K562 (cell line): ENCODE measurements around the gene HSD17B8. TPM values are rescaled to one million over a fixed set of nuclear protein-coding genes. Genes with fewer than 3 reads are reported as not detected.

Experiments used
- E2F3 ChIP-seq: fragments of 250-450 bp; sonication (Bioruptor Pico); IDR thresholded peaks from 2 replicates; pipeline ENCODE4 v1.4.0; 2020; ENCODE audit warnings: mild to moderate bottlenecking
- E2F8 ChIP-seq: fragments of 450-650 bp; IDR thresholded peaks from 2 replicates; pipeline ENCODE4 v1.7.1; 2018; ENCODE audit warnings: mild to moderate bottlenecking, low read depth; ENCODE audit not compliant: partially characterized antibody
- EHMT2 ChIP-seq: fragments of 450-650 bp; IDR thresholded peaks from 2 replicates; pipeline ENCODE4 v1.6.1; 2018; ENCODE audit warnings: antibody characterized with exemption
- GMEB1 ChIP-seq: fragments of 250-450 bp; sonication (Bioruptor Pico); IDR thresholded peaks from 2 replicates; pipeline ENCODE4 v1.4.0; 2020; ENCODE audit warnings: mild to moderate bottlenecking
- HNRNPL ChIP-seq: fragments of 200-400 bp; formaldehyde crosslinking; IDR thresholded peaks from 2 replicates; pipeline ENCODE4 v1.6.1; 2017; ENCODE audit warnings: low read depth, mild to moderate bottlenecking, low read length
- ILK ChIP-seq: fragments of 450-650 bp; IDR thresholded peaks from 2 replicates; pipeline ENCODE4 v1.6.1; 2016; ENCODE audit warnings: missing genetic modification characterization, low read depth, mild to moderate bottlenecking, missing compliant biosample characterization, moderate library complexity, borderline replicate concordance
- KLF1 ChIP-seq: fragments of 450-650 bp; IDR thresholded peaks from 2 replicates; pipeline ENCODE4 v1.6.1; 2016; ENCODE audit warnings: missing genetic modification characterization, missing compliant biosample characterization
- LCOR ChIP-seq: sonication (generic); formaldehyde crosslinking; IDR thresholded peaks from 2 replicates; pipeline ENCODE4 v1.8.0; 2022; ENCODE audit warnings: mild to moderate bottlenecking, missing genetic modification reagents
- NR0B1 ChIP-seq: fragments of 450-650 bp; IDR thresholded peaks from one replicate; pipeline ENCODE4 v1.6.1; 2018; ENCODE audit warnings: mild to moderate bottlenecking, moderate library complexity; ENCODE audit not compliant: partially characterized antibody
- OTX1 ChIP-seq: fragments of 450-650 bp; formaldehyde crosslinking; IDR thresholded peaks from 2 replicates; pipeline ENCODE4 v1.4.0; 2022; ENCODE audit warnings: mild to moderate bottlenecking
- PKNOX1 ChIP-seq: fragments of 450-650 bp; IDR thresholded peaks from 2 replicates; pipeline ENCODE4 v1.6.1; 2016
- PPARD ChIP-seq: fragments of 250-450 bp; sonication (Bioruptor Pico); IDR thresholded peaks from 2 replicates; pipeline ENCODE4 v1.8.0; 2022; ENCODE audit warnings: inconsistent platforms, mild to moderate bottlenecking, moderate library complexity
- RNF2 ChIP-seq: sonication (generic); IDR thresholded peaks from 2 replicates; pipeline ENCODE4 v1.6.1; 2016
- SIX5 ChIP-seq, 2 experiments: IDR thresholded peaks; 2 replicates each; pipeline ENCODE4 v1.6.1; 2011; ENCODE audit warnings: low read length in 2 of 2, borderline replicate concordance in 1 of 2, low read depth in 1 of 2, mild to moderate bottlenecking in 1 of 2, moderate library complexity in 1 of 2; ENCODE audit not compliant: insufficient read depth in 1 of 2
- SMARCA4 ChIP-seq: fragments of 450-650 bp; IDR thresholded peaks from 2 replicates; pipeline ENCODE4 v1.6.1; 2016
- TCF3 ChIP-seq: sonication (generic); formaldehyde crosslinking; IDR thresholded peaks from 2 replicates; pipeline ENCODE4 v1.4.0; 2020; ENCODE audit warnings: mild to moderate bottlenecking, missing genetic modification reagents
- ZBTB33 ChIP-seq: sonication (generic); formaldehyde crosslinking; IDR thresholded peaks from 2 replicates; pipeline ENCODE4 v1.8.1; 2023; ENCODE audit warnings: mild to moderate bottlenecking, missing genetic modification reagents
- ZNF174 ChIP-seq: fragments of 250-450 bp; sonication (Bioruptor Pico); IDR thresholded peaks from 2 replicates; pipeline ENCODE4 v1.4.0; 2020; ENCODE audit warnings: mild to moderate bottlenecking
- ZNF445 ChIP-seq: fragments of 250-450 bp; sonication (Bioruptor Pico); IDR thresholded peaks from 2 replicates; pipeline ENCODE4 v1.4.0; 2020; ENCODE audit warnings: low read depth, mild to moderate bottlenecking, moderate library complexity
- ZNF668 ChIP-seq: fragments of 250-450 bp; sonication (Bioruptor Pico); IDR thresholded peaks from 2 replicates; pipeline ENCODE4 v1.8.0; 2022; ENCODE audit warnings: mild to moderate bottlenecking, inconsistent platforms
- polyA plus RNA-seq, 8 experiments: library from polyadenylated mRNA; depleted of rRNA in 4 of 8; stranded (reverse) in 5 of 8; unstranded in 3 of 8; fragments of >200 nt; fragmentation: Nextera tagmentation in 2 of 8; fragmentation: Illumina TruSeq in 1 of 8; extraction: Ambion mirVana in 2 of 8; extraction: Trizol in 1 of 8; gene quantifications; 2 replicates each; pipeline versions ENCODE4 v1.2.1 to v1.2.3, GENCODE V29; 2011 to 2014; ENCODE audit warnings: inconsistent platforms in 1 of 8, missing spikeins in 1 of 8
- total RNA-seq, 7 experiments: library from RNA; depleted of rRNA in 6 of 7; stranded (reverse); fragments of >200 nt in 6 of 7; fragmentation: Illumina TruSeq in 2 of 7; extraction: Trizol in 2 of 7; gene quantifications; 2 replicates each; pipeline versions ENCODE4 v1.2.1 to v1.2.3, GENCODE V29; 2011 to 2021; ENCODE audit warnings: low replicate concordance in 1 of 7

Gene HSD17B8
- total and polyA plus RNA-seq, 9 of the 15 experiments (the other 6 are each of a cell fraction or from before 2014, with no cell fraction given) = 3.7 to 35.2 (median 14.2) TPM

- no peak for TF ChIP-seq NR0B1
- TF ChIP-seq ILK (tag) = no peak
- peak; percentile 33 for TF ChIP-seq E2F8
- no peak for TF ChIP-seq RNF2
- no peak for TF ChIP-seq SIX5 (IDR thresholded peaks at IDR 0.05; ENCODE audit: borderline replicate concordance in 1 of 2, insufficient read depth in 1 of 2, low read depth in 1 of 2, low read length in 2 of 2)
- no peak for TF ChIP-seq TCF3 (CRISPR knock-in tag)
- no peak for TF ChIP-seq OTX1 (CRISPR knock-in tag)
- TF ChIP-seq LCOR = no peak
- TF ChIP-seq GMEB1 = no peak
- 0 out of 2 replicates have a peak, but pooled peaks have one; percentile 9 for TF ChIP-seq EHMT2
- TF ChIP-seq ZNF668 (CRISPR knock-in tag) = no peak
- TF ChIP-seq KLF1 (tag) = no peak
- TF ChIP-seq ZNF445 (CRISPR knock-in tag) = no peak
- TF ChIP-seq PKNOX1 = peak; percentile 58
- peak; percentile 44; the same call in 1 of the 2 replicates for TF ChIP-seq ZBTB33 (CRISPR knock-in tag)
- no peak for TF ChIP-seq ZNF174 (CRISPR knock-in tag)
- TF ChIP-seq E2F3 (CRISPR knock-in tag) = no peak
- TF ChIP-seq HNRNPL = no peak
- 0 out of 2 replicates have a peak, but pooled peaks have one; percentile 39 for TF ChIP-seq SMARCA4
- no peak for TF ChIP-seq PPARD (CRISPR knock-in tag)
These were observed 954 bp downstream of the HSD17B8 start (continued) for GRCh38 chr6:33205191-33206026.
